HepG2 (cell line): ENCODE measurements around the gene MTSS2. TPM values are rescaled to one million over a fixed set of nuclear protein-coding genes. Genes with fewer than 3 reads are reported as not detected.
A peak's percentile ranks its signal among the peaks of the same experiment; 100 is the strongest.

Experiments
- AGO1 ChIP-seq: fragments of 200-400 bp; formaldehyde crosslinking; IDR thresholded peaks from 2 replicates; pipeline ENCODE4 v1.6.1; 2017; ENCODE audit warnings: mild to moderate bottlenecking, low read depth, low read length, moderate library complexity; ENCODE audit not compliant: poor library complexity, severe bottlenecking
- AGO2 ChIP-seq: fragments of 200-400 bp; formaldehyde crosslinking; optimal IDR thresholded peaks from 2 replicates; pipeline ENCODE3; 2017; ENCODE audit warnings: mild to moderate bottlenecking, low read depth, low read length, moderate library complexity
- CEBPZ ChIP-seq: IDR thresholded peaks from 2 replicates; pipeline ENCODE4 v1.6.1; 2012; ENCODE audit warnings: low read length, improper control_type of control experiment
- FOSL2 ChIP-seq: sonication (generic); formaldehyde crosslinking; IDR thresholded peaks from 2 replicates; pipeline ENCODE4 v1.4.0; 2020; ENCODE audit warnings: missing genetic modification reagents
- FOXM1 ChIP-seq: sonication (generic); formaldehyde crosslinking; IDR thresholded peaks from 2 replicates; pipeline ENCODE4 v1.5.0; 2020; ENCODE audit warnings: missing genetic modification reagents
- HMGA1 ChIP-seq: sonication (generic); formaldehyde crosslinking; conservative IDR thresholded peaks from 2 replicates; pipeline ENCODE4 v1.4.0; 2020; ENCODE audit warnings: missing genetic modification reagents
- HNRNPL ChIP-seq: fragments of 200-400 bp; formaldehyde crosslinking; IDR thresholded peaks from 2 replicates; pipeline ENCODE4 v1.6.1; 2017; ENCODE audit warnings: mild to moderate bottlenecking, low read depth, low read length
- MBNL3 ChIP-seq: fragments of 250-450 bp; sonication (Bioruptor Pico); conservative IDR thresholded peaks from 2 replicates; pipeline ENCODE4 v1.8.0; 2022; ENCODE audit warnings: mild to moderate bottlenecking, inconsistent platforms
- MIER3 ChIP-seq: IDR thresholded peaks from 2 replicates; pipeline ENCODE4 v1.6.1; 2016; ENCODE audit warnings: missing compliant biosample characterization, borderline replicate concordance
- MXD4 ChIP-seq: IDR thresholded peaks from 2 replicates; pipeline ENCODE4 v1.6.1; 2016; ENCODE audit warnings: mild to moderate bottlenecking, missing biosample characterization, missing genetic modification reagents
- NONO ChIP-seq, 2 experiments: fragments of 450-650 bp in 1 of 2; sonication (generic) in 1 of 2; formaldehyde crosslinking in 1 of 2; IDR thresholded peaks in 1 of 2; conservative IDR thresholded peaks in 1 of 2; 2 replicates each; pipeline versions ENCODE4 v1.6.1 to v1.8.0; 2017 to 2022; ENCODE audit warnings: mild to moderate bottlenecking in 1 of 2, missing genetic modification reagents in 1 of 2, moderate library complexity in 1 of 2
- PAF1 ChIP-seq: IDR thresholded peaks from 2 replicates; pipeline ENCODE4 v1.6.1; 2016; ENCODE audit warnings: missing genetic modification reagents, missing compliant biosample characterization
- PTBP1 ChIP-seq: fragments of 200-400 bp; formaldehyde crosslinking; IDR thresholded peaks from 2 replicates; pipeline ENCODE4 v1.6.1; 2018; ENCODE audit warnings: low read length, low read depth; ENCODE audit not compliant: poor library complexity, severe bottlenecking
- TOE1 ChIP-seq: sonication (generic); formaldehyde crosslinking; IDR thresholded peaks from 2 replicates; pipeline ENCODE4 v1.4.0; 2020; ENCODE audit warnings: mild to moderate bottlenecking, missing genetic modification reagents
- ZNF264 ChIP-seq: sonication (generic); formaldehyde crosslinking; IDR thresholded peaks from 2 replicates; pipeline ENCODE4 v1.4.0; 2020; ENCODE audit warnings: missing genetic modification reagents
- ZNF335 ChIP-seq: sonication (generic); formaldehyde crosslinking; IDR thresholded peaks from 2 replicates; pipeline ENCODE4 v1.4.0; 2020; ENCODE audit warnings: missing genetic modification reagents
- ZNF383 ChIP-seq: sonication (generic); formaldehyde crosslinking; IDR thresholded peaks from 2 replicates; pipeline ENCODE4 v1.4.0; 2020; ENCODE audit warnings: missing genetic modification reagents, mild to moderate bottlenecking, borderline replicate concordance
- ZNF660 ChIP-seq: sonication (generic); formaldehyde crosslinking; IDR thresholded peaks from 2 replicates; pipeline ENCODE4 v1.5.1; 2020; ENCODE audit warnings: mild to moderate bottlenecking, low read depth, missing genetic modification reagents, borderline replicate concordance
- ZNF740 ChIP-seq: sonication (generic); formaldehyde crosslinking; IDR thresholded peaks from 2 replicates; pipeline ENCODE4 v1.4.0; 2020; ENCODE audit warnings: missing genetic modification reagents
- ZNF75D ChIP-seq: sonication (generic); formaldehyde crosslinking; IDR thresholded peaks from 2 replicates; pipeline ENCODE4 v1.8.1; 2023; ENCODE audit warnings: missing genetic modification reagents, mild to moderate bottlenecking, borderline replicate concordance
- ZSCAN30 ChIP-seq: sonication (generic); formaldehyde crosslinking; IDR thresholded peaks from 2 replicates; pipeline ENCODE4 v1.5.0; 2020; ENCODE audit warnings: mild to moderate bottlenecking, missing genetic modification reagents
- ZSCAN31 ChIP-seq: sonication (generic); formaldehyde crosslinking; IDR thresholded peaks from 2 replicates; pipeline ENCODE4 v1.5.0; 2020; ENCODE audit warnings: low read depth, mild to moderate bottlenecking, missing genetic modification reagents
- polyA plus RNA-seq, 8 experiments: library from polyadenylated mRNA; depleted of rRNA in 3 of 8; stranded (reverse) in 7 of 8; unstranded in 1 of 8; fragments of >200 nt; fragmentation: Illumina TruSeq in 4 of 8; extraction: Trizol in 4 of 8; gene quantifications; 2 replicates each; pipeline versions ENCODE4 v1.2.1 to v1.2.3, GENCODE V29; 2011 to 2016; ENCODE audit warnings: low read depth in 4 of 8, missing spikeins in 1 of 8, mixed read lengths in 1 of 8; ENCODE audit not compliant: insufficient read depth in 1 of 8
- total RNA-seq, 5 experiments: library from RNA; depleted of rRNA; stranded (reverse); fragments of >200 nt; fragmentation: Illumina TruSeq; extraction: Trizol; gene quantifications; 2 replicates each; pipeline ENCODE4 v1.2.3, GENCODE V29; 2016; ENCODE audit warnings: low read depth in 1 of 5

Gene MTSS2
- total and polyA plus RNA-seq, 2 of the 13 experiments (the other 11 are each of a cell fraction or from before 2014, with no cell fraction given): 132 to 242 TPM

DNA sequence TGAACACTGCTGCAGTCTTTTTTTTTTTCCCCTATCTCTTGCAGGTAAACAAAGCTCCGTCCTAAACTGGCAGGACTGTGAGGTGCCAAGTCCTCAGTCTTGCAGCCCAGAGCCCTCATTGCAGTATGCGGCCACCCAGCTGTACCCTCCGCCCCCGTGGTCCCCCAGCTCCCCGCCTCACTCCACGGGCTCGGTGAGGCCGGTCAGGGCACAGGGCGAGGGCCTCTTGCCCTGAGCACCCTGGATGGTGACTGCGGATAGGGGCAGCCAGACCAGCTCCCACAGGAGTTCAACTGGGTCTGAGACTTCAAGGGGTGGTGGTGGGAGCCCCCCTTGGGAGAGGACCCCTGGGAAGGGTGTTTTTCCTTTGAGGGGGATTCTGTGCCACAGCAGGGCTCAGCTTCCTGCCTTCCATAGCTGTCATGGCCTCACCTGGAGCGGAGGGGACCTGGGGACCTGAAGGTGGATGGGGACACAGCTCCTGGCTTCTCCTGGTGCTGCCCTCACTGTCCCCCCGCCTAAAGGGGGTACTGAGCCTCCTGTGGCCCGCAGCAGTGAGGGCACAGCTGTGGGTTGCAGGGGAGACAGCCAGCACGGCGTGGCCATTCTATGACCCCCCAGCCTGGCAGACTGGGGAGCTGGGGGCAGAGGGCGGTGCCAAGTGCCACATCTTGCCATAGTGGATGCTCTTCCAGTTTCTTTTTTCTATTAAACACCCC, 25.7 kb downstream of the MTSS2 start (continued):
- TF ChIP-seq AGO1: peak; percentile 93
- 0 out of 2 replicates have a peak, but pooled peaks have one; percentile 33 for TF ChIP-seq HNRNPL
- 0 out of 2 replicates have a peak, but pooled peaks have one; percentile 47 for TF ChIP-seq PAF1 (CRISPR knock-in tag)
- no peak for TF ChIP-seq CEBPZ
- TF ChIP-seq AGO2: peak; percentile 97
- no peak for TF ChIP-seq PTBP1
- no peak for TF ChIP-seq ZNF740 (CRISPR knock-in tag)
- no peak for TF ChIP-seq HMGA1 (CRISPR knock-in tag)
- no peak for TF ChIP-seq TOE1 (CRISPR knock-in tag)
- no peak for TF ChIP-seq ZSCAN30 (CRISPR knock-in tag)
- TF ChIP-seq MIER3 (CRISPR knock-in tag): no peak
- no peak for TF ChIP-seq ZNF75D (CRISPR knock-in tag)
- no peak for TF ChIP-seq ZNF660 (CRISPR knock-in tag)
- no peak for TF ChIP-seq ZNF264 (CRISPR knock-in tag)
- no peak for TF ChIP-seq MXD4 (CRISPR knock-in tag)
- TF ChIP-seq ZNF383: no peak
- no peak for TF ChIP-seq NONO (IDR thresholded peaks at IDR 0.05)
- peak; percentile 12; the same call in 1 of the 2 replicates for TF ChIP-seq NONO (CRISPR knock-in tag; conservative IDR thresholded peaks at IDR 0.05)
- TF ChIP-seq FOXM1 (CRISPR knock-in tag): no peak
- no peak for TF ChIP-seq ZSCAN31
- no peak for TF ChIP-seq ZNF335 (CRISPR knock-in tag)
- TF ChIP-seq FOSL2 (CRISPR knock-in tag): no peak
- no peak for TF ChIP-seq MBNL3
